ENCODE data around the gene SH3PXD2B.

DNA sequence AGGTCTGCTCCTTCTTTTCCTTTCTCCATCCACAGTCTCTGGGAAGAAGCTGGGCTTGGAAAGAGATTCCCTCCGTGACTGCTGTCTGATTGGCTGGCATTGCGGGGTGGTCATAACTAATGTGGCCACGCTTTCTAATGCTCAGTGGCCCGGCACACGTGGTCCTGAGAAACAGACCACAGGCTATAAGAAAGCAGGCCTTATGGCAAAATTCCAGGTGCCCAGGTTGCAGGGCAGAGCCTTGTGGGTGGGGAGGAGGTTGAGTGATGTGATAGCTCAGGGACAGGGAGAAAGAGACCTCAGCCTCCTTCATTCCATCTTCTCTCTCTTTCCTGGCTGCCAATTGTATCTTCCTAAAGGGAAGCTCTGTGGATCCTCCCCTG, 5.4 kb upstream of the SH3PXD2B start:
- no peak for TF ChIP-seq POLR2A (IDR thresholded peaks at IDR 0.05)
- TF ChIP-seq POLR2AphosphoS5 (IDR thresholded peaks at IDR 0.05; ENCODE audit: insufficient read depth in 1 of 2, low read depth in 1 of 2): no peak
- no peak for TF ChIP-seq CTCF (IDR thresholded peaks at IDR 0.05)

Measured in vagina (tissue), 2 donors.